CD4-positive, alpha-beta T cell (primary cell): ENCODE measurements around the gene SLC41A3. TPM values are rescaled to one million over a fixed set of nuclear protein-coding genes. Genes with fewer than 3 reads are reported as not detected.
"Not testable (repeated sequence)": the region's sequence is repeated elsewhere in the genome, so short reads cannot be mapped to it uniquely, and the experiment has no call there.

ENCODE experiments used
- ATAC-seq: fragments of 200-7000 bp; cut with Tn5 transposase; one replicate; pipeline ENCODE4 v1.10.0; 2022; ENCODE audit warnings: mild to moderate bottlenecking; ENCODE audit not compliant: poor library complexity
- CTCF ChIA-PET: fragments of 350-600 bp; sonication (Branson Sonifier 250); formaldehyde crosslinking; loops from one replicate; lab custom pipeline; 2021; ENCODE audit warnings: antibody characterized with exemption, inconsistent platforms; lab: Charles Lee
- POLR2A ChIA-PET: fragments of 350-600 bp; sonication (Branson Sonifier 250); formaldehyde crosslinking; loops from one replicate; lab custom pipeline; 2021; ENCODE audit warnings: antibody characterized with exemption, inconsistent platforms; lab: Charles Lee
- DNase-seq, 14 experiments: peaks; one replicate each; pipeline ENCODE4 v3.0.0-alpha.2; 2013 to 2020; ENCODE audit warnings: mixed read lengths in 2 of 14
- H3K27ac ChIP-seq, 2 donors: one replicate each; pipeline versions ENCODE4 v1.5.1 to v1.7.0; 2013; ENCODE audit warnings: low read length in 2 of 2, low read depth in 1 of 2, mild to moderate bottlenecking in 1 of 2
- H3K27me3 ChIP-seq, 2 experiments: 1 replicate in 1 of 2; 2 replicates in 1 of 2; pipeline versions ENCODE4 v1.6.1 to v1.7.0; 2013; ENCODE audit warnings: low read length in 2 of 2, control low read depth in 1 of 2, mild to moderate bottlenecking in 1 of 2, moderate library complexity in 1 of 2; ENCODE audit not compliant: insufficient read depth in 2 of 2, control insufficient read depth in 1 of 2
- H3K36me3 ChIP-seq: one replicate; pipeline ENCODE4 v1.6.1; 2013; ENCODE audit warnings: low read length, control low read depth; ENCODE audit not compliant: insufficient read depth
- H3K4me1 ChIP-seq: one replicate; pipeline ENCODE4 v1.6.1; 2013; ENCODE audit warnings: low read length, control low read depth; ENCODE audit not compliant: insufficient read depth
- H3K4me3 ChIP-seq: one replicate; pipeline ENCODE4 v1.5.1; 2013; ENCODE audit warnings: mild to moderate bottlenecking, low read length, moderate library complexity
- H3K9me3 ChIP-seq, 2 experiments: 1 replicate in 1 of 2; 2 replicates in 1 of 2; pipeline versions ENCODE4 v1.6.1 to v1.7.0; 2013; ENCODE audit warnings: low read length in 2 of 2, mild to moderate bottlenecking in 2 of 2, control low read depth in 1 of 2, moderate library complexity in 1 of 2; ENCODE audit not compliant: control insufficient read depth in 1 of 2, insufficient read depth in 1 of 2
- H3K27ac Mint-ChIP-seq: one replicate; pipeline ENCODE4 v1.8.0; 2020; ENCODE audit warnings: mixed read lengths
- H3K27me3 Mint-ChIP-seq: one replicate; pipeline ENCODE4 v1.8.0; 2021; ENCODE audit warnings: mixed read lengths
- H3K36me3 Mint-ChIP-seq: one replicate; pipeline ENCODE4 v1.8.0; 2021; ENCODE audit warnings: low read depth, mixed read lengths
- H3K4me1 Mint-ChIP-seq: one replicate; pipeline ENCODE4 v1.8.0; 2021; ENCODE audit warnings: low read depth, mixed read lengths
- H3K4me3 Mint-ChIP-seq: one replicate; pipeline ENCODE4 v1.8.0; 2020; ENCODE audit warnings: mild to moderate bottlenecking, mixed read lengths
- H3K9me3 Mint-ChIP-seq: one replicate; pipeline ENCODE4 v1.8.0; 2020; ENCODE audit warnings: mixed read lengths
- CTCF ChIP-seq: fragments of 200-600 bp; IDR thresholded peaks from one replicate; pipeline ENCODE4 v1.8.0; 2022; ENCODE audit warnings: antibody characterized with exemption, mild to moderate bottlenecking
- intact Hi-C, 2 experiments: fragments of 100-400 bp; cut with DNase I in 1 of 2; cut with micrococcal nuclease in 1 of 2; formaldehyde crosslinking; loops; one replicate each; pipeline versions ENCODE4 v1.15.1 to v1.9.0; 2023 to 2025; cut with DNase I, micrococcal nuclease
- total RNA-seq, 174 experiments: library from RNA in 2 of 174; stranded (reverse) in 2 of 174; gene quantifications; one replicate each; pipeline ENCODE4 v1.2.3 and lab custom pipeline; 2021 to 2026

SLC41A3 gene
- total RNA-seq, 2 experiments from 2014 or later = 26.5 to 29.1 TPM

GRCh38 chr3:126100269-126100633, 16.3 kb upstream of the SLC41A3 start:
- DNase-seq (no peak), ATAC-seq (no peak)
- Mint-ChIP-seq H3K4me3 (no peak overlapping the region), H3K27ac (no peak overlapping the region), H3K4me1 (no peaks in the 10 kb centered on the region), H3K27me3 (no peaks in the 10 kb centered on the region), H3K9me3 (no peaks in the 10 kb centered on the region), H3K36me3 (no peaks in the 10 kb centered on the region)
- no peaks in the 10 kb centered on the region for H3K27me3 ChIP-seq
- ChIA-PET CTCF (no interaction called here), POLR2A (no interaction called here)
- H3K36me3 ChIP-seq = no peaks in the 10 kb centered on the region
- no peak overlapping the region for H3K27ac ChIP-seq
- H3K4me3 ChIP-seq = no peak overlapping the region
- TF ChIP-seq CTCF = no peak
- intact Hi-C loops = no loop called here
- peaks cover 9 to 22% of the 10 kb centered on the region in 2 experiments for H3K9me3 ChIP-seq
- H3K4me1 ChIP-seq = no peaks in the 10 kb centered on the region

GRCh38 chr3:126098391-126098858, 14.5 kb upstream of the SLC41A3 start:
- no peak for DNase-seq
- TF ChIP-seq CTCF = no peak
- H3K36me3 Mint-ChIP-seq = no peaks in the 10 kb centered on the region
- no peaks in the 10 kb centered on the region for H3K4me1 ChIP-seq
- no peak overlapping the region for H3K4me3 Mint-ChIP-seq
- H3K4me3 ChIP-seq = no peak overlapping the region
- no peaks in the 10 kb centered on the region for H3K4me1 Mint-ChIP-seq
- H3K27ac Mint-ChIP-seq = no peak overlapping the region
- no peaks in the 10 kb centered on the region for H3K9me3 Mint-ChIP-seq
- H3K9me3 ChIP-seq = peaks cover 9 to 22% of the 10 kb centered on the region in 2 experiments
- H3K27me3 ChIP-seq = no peaks in the 10 kb centered on the region
- H3K27me3 Mint-ChIP-seq = no peaks in the 10 kb centered on the region
- ChIA-PET POLR2A (no interaction called here), CTCF (no interaction called here)
- ATAC-seq = no peak
- no peak overlapping the region for H3K27ac ChIP-seq
- intact Hi-C loops = no loop called here
- H3K36me3 ChIP-seq = no peaks in the 10 kb centered on the region

- Histone ChIP-seq H3K4me3 (no peak overlapping the region), H3K27ac (no peak overlapping the region), H3K27me3 (no peaks in the 10 kb centered on the region), H3K36me3 (no peaks in the 10 kb centered on the region), H3K4me1 (no peaks in the 10 kb centered on the region), H3K9me3 (peaks cover 9 to 22% of the 10 kb centered on the region in 2 experiments)
- no peaks in the 10 kb centered on the region for H3K9me3 Mint-ChIP-seq
- no peaks in the 10 kb centered on the region for H3K36me3 Mint-ChIP-seq
- H3K4me3 Mint-ChIP-seq = no peak overlapping the region
- H3K27ac Mint-ChIP-seq = no peak overlapping the region
- H3K4me1 Mint-ChIP-seq = no peaks in the 10 kb centered on the region
- ATAC-seq = no peak
- intact Hi-C loops = no loop called here
- no peaks in the 10 kb centered on the region for H3K27me3 Mint-ChIP-seq
- CTCF ChIA-PET = no interaction called here
- POLR2A ChIA-PET = no interaction called here
- TF ChIP-seq CTCF = no peak
- DNase-seq = no peak
Measured at GRCh38 chr3:126097801-126098200, 13.9 kb upstream of the SLC41A3 start.

GRCh38 chr3:126096274-126096673, 12.3 kb upstream of the SLC41A3 start:
- H3K27me3 Mint-ChIP-seq, DNase-seq, H3K9me3 Mint-ChIP-seq, H3K36me3 ChIP-seq, H3K27ac ChIP-seq, intact Hi-C loops, H3K4me1 ChIP-seq, POLR2A ChIA-PET, H3K36me3 Mint-ChIP-seq, H3K27me3 ChIP-seq, H3K27ac Mint-ChIP-seq, H3K4me3 ChIP-seq, H3K4me3 Mint-ChIP-seq, CTCF ChIA-PET, H3K4me1 Mint-ChIP-seq, ATAC-seq: not testable (repeated sequence)
- H3K9me3 ChIP-seq = peaks cover 10 to 22% of the 10 kb centered on the region in 2 experiments

- H3K27me3 ChIP-seq, H3K4me3 Mint-ChIP-seq, H3K27ac ChIP-seq, H3K36me3 Mint-ChIP-seq, POLR2A ChIA-PET, DNase-seq, H3K36me3 ChIP-seq, intact Hi-C loops, H3K9me3 Mint-ChIP-seq, H3K4me1 Mint-ChIP-seq, ATAC-seq, CTCF ChIA-PET, H3K27ac Mint-ChIP-seq, H3K27me3 Mint-ChIP-seq, H3K4me1 ChIP-seq, H3K4me3 ChIP-seq: not testable (repeated sequence)
- peaks cover 4 to 16% of the 10 kb centered on the region in 2 experiments for H3K9me3 ChIP-seq
Measured at GRCh38 chr3:126092128-126092527, 8.2 kb upstream of the SLC41A3 start.
